ENCODE measurements around the gene KRT39.
"Not testable (repeated sequence)": the region's sequence is repeated elsewhere in the genome, so short reads cannot be mapped to it uniquely, and the experiment has no call there.

Gene KRT39

GRCh38 chr17:40938981-40939380, 27.8 kb downstream of the KRT39 start:
- no peak for ATAC-seq
- peaks cover 18% of the 10 kb centered on the region for H3K27me3 Mint-ChIP-seq
- no peaks in the 10 kb centered on the region for H3K36me3 Mint-ChIP-seq (ENCODE audit: low read depth)
- no peaks in the 10 kb centered on the region for H3K9me3 Mint-ChIP-seq
- peaks cover 4% of the 10 kb centered on the region for H3K4me1 Mint-ChIP-seq
- no peak overlapping the region for H3K4me3 Mint-ChIP-seq
- DNase-seq: no peak
- no peak overlapping the region for H3K27ac Mint-ChIP-seq

GRCh38 chr17:40937384-40937819, 29.3 kb downstream of the KRT39 start, which contains the start of gene KRT23:
TSS of gene KRT23 (minus strand) at chr17:40937646. CDS start at chr17:40936603, 1,043 bp downstream.
- Mint-ChIP-seq H3K4me3 (no peak within 1 kb of the TSS), H3K27me3 (peaks cover 11% of the 10 kb centered on the region), H3K27ac (peak within 1 kb of the TSS; percentile 10)

GRCh38 chr17:40936976-40937375, 29.8 kb downstream of the KRT39 start:
- H3K27me3 Mint-ChIP-seq: peaks cover 10% of the 10 kb centered on the region
- H3K4me3 Mint-ChIP-seq: no peak overlapping the region

More at GRCh38 chr17:40937384-40937819, 29.3 kb downstream of the KRT39 start, which contains the start of gene KRT23:
- Mint-ChIP-seq H3K4me1 (peaks cover 4% of the 10 kb centered on the region), H3K9me3 (no peaks in the 10 kb centered on the region), H3K36me3 (ENCODE audit: low read depth) (no peaks in the 10 kb centered on the region)
- no peak for DNase-seq
- peak; percentile 57 for ATAC-seq

GRCh38 chr17:40936437-40936971, 30.2 kb downstream of the KRT39 start:
- H3K27me3 Mint-ChIP-seq: peaks cover 10% of the 10 kb centered on the region
- ATAC-seq (no peak), DNase-seq (no peak)
- peaks cover 4% of the 10 kb centered on the region for H3K4me1 Mint-ChIP-seq
- no peaks in the 10 kb centered on the region for H3K36me3 Mint-ChIP-seq (ENCODE audit: low read depth)
- H3K9me3 Mint-ChIP-seq: no peaks in the 10 kb centered on the region
- no peak overlapping the region for H3K4me3 Mint-ChIP-seq
- no peak overlapping the region for H3K27ac Mint-ChIP-seq

More at GRCh38 chr17:40936976-40937375, 29.8 kb downstream of the KRT39 start:
- ATAC-seq (no peak), DNase-seq (no peak)
- Mint-ChIP-seq H3K4me1 (peaks cover 4% of the 10 kb centered on the region), H3K36me3 (ENCODE audit: low read depth) (no peaks in the 10 kb centered on the region), H3K27ac (no peak overlapping the region), H3K9me3 (no peaks in the 10 kb centered on the region)

GRCh38 chr17:40935624-40936023, 31.1 kb downstream of the KRT39 start:
- Mint-ChIP-seq H3K27ac (no peak overlapping the region), H3K9me3 (no peaks in the 10 kb centered on the region), H3K36me3 (ENCODE audit: low read depth) (no peaks in the 10 kb centered on the region), H3K4me1 (peaks cover 4% of the 10 kb centered on the region), H3K4me3 (no peak overlapping the region), H3K27me3 (peaks cover 10% of the 10 kb centered on the region)
- ATAC-seq: no peak
- no peak for DNase-seq

- ATAC-seq: no peak
- DNase-seq: no peak
- no peaks in the 10 kb centered on the region for H3K36me3 Mint-ChIP-seq (ENCODE audit: low read depth)
- no peak overlapping the region for H3K4me3 Mint-ChIP-seq
- peaks cover 4% of the 10 kb centered on the region for H3K4me1 Mint-ChIP-seq
- H3K27ac Mint-ChIP-seq: no peak overlapping the region
- H3K9me3 Mint-ChIP-seq: no peaks in the 10 kb centered on the region
- H3K27me3 Mint-ChIP-seq: peaks cover 21% of the 10 kb centered on the region
These were observed 34.1 kb downstream of the KRT39 start for GRCh38 chr17:40932608-40933007.

GRCh38 chr17:40931311-40931710, 35.4 kb downstream of the KRT39 start:
- ATAC-seq: no peak
- Mint-ChIP-seq H3K36me3 (ENCODE audit: low read depth) (no peaks in the 10 kb centered on the region), H3K4me1 (no peaks in the 10 kb centered on the region), H3K27ac (no peak overlapping the region), H3K27me3 (peaks cover 30% of the 10 kb centered on the region), H3K9me3 (no peaks in the 10 kb centered on the region), H3K4me3 (no peak overlapping the region)
- DNase-seq: no peak

- ATAC-seq (no peak), DNase-seq (no peak)
- Mint-ChIP-seq H3K4me3 (no peak overlapping the region), H3K27ac (no peak overlapping the region), H3K4me1 (peaks cover 1% of the 10 kb centered on the region), H3K27me3 (peaks cover 30% of the 10 kb centered on the region), H3K36me3 (ENCODE audit: low read depth) (no peaks in the 10 kb centered on the region), H3K9me3 (no peaks in the 10 kb centered on the region)
These were observed 40.4 kb downstream of the KRT39 start for GRCh38 chr17:40926341-40926740.

GRCh38 chr17:40922239-40922638, 44.5 kb downstream of the KRT39 start:
- Mint-ChIP-seq H3K27me3 (peaks cover 16% of the 10 kb centered on the region), H3K4me1 (peaks cover 7% of the 10 kb centered on the region), H3K36me3 (ENCODE audit: low read depth) (no peaks in the 10 kb centered on the region), H3K4me3 (no peak overlapping the region), H3K9me3 (no peaks in the 10 kb centered on the region), H3K27ac (peak overlapping the region; percentile 28)
- DNase-seq: no peak
- ATAC-seq: peak; percentile 36

- Mint-ChIP-seq H3K27ac (no peak overlapping the region), H3K4me1 (peaks cover 7% of the 10 kb centered on the region), H3K9me3 (no peaks in the 10 kb centered on the region), H3K36me3 (ENCODE audit: low read depth) (no peaks in the 10 kb centered on the region), H3K4me3 (no peak overlapping the region), H3K27me3 (peaks cover 7% of the 10 kb centered on the region)
- DNase-seq (no peak), ATAC-seq (no peak)
These were observed 45.7 kb downstream of the KRT39 start for GRCh38 chr17:40921026-40921425.

GRCh38 chr17:40917116-40917515, 49.6 kb downstream of the KRT39 start:
- not testable (repeated sequence) for H3K27me3 Mint-ChIP-seq; H3K36me3 Mint-ChIP-seq (ENCODE audit: low read depth); H3K4me3 Mint-ChIP-seq; ATAC-seq; DNase-seq; H3K27ac Mint-ChIP-seq; H3K9me3 Mint-ChIP-seq
- H3K4me1 Mint-ChIP-seq: peaks cover 10% of the 10 kb centered on the region

- no peaks in the 10 kb centered on the region for H3K36me3 Mint-ChIP-seq (ENCODE audit: low read depth)
- H3K4me1 Mint-ChIP-seq: peaks cover 9% of the 10 kb centered on the region
- H3K27me3 Mint-ChIP-seq: no peaks in the 10 kb centered on the region
- H3K4me3 Mint-ChIP-seq: no peak overlapping the region
- H3K9me3 Mint-ChIP-seq: no peaks in the 10 kb centered on the region
- H3K27ac Mint-ChIP-seq: no peak overlapping the region
- ATAC-seq: no peak
- DNase-seq: no peak
These were observed 50.4 kb downstream of the KRT39 start for GRCh38 chr17:40916366-40916765.

- Mint-ChIP-seq H3K4me1 (peaks cover 3% of the 10 kb centered on the region), H3K9me3 (no peaks in the 10 kb centered on the region), H3K4me3 (no peak overlapping the region), H3K36me3 (ENCODE audit: low read depth) (no peaks in the 10 kb centered on the region), H3K27ac (no peak overlapping the region), H3K27me3 (no peaks in the 10 kb centered on the region)
- ATAC-seq (no peak), DNase-seq (no peak)
These were observed 51.0 kb downstream of the KRT39 start for GRCh38 chr17:40915721-40916256.

- peak; percentile 73 for ATAC-seq
- peaks cover 3% of the 10 kb centered on the region for H3K4me1 Mint-ChIP-seq
- no peaks in the 10 kb centered on the region for H3K27me3 Mint-ChIP-seq
- DNase-seq: no peak
- H3K36me3 Mint-ChIP-seq (ENCODE audit: low read depth): no peaks in the 10 kb centered on the region
- no peak overlapping the region for H3K4me3 Mint-ChIP-seq
- no peaks in the 10 kb centered on the region for H3K9me3 Mint-ChIP-seq
- H3K27ac Mint-ChIP-seq: no peak overlapping the region
These were observed 51.5 kb downstream of the KRT39 start for GRCh38 chr17:40915199-40915661.

- H3K27ac Mint-ChIP-seq: no peak overlapping the region
- no peaks in the 10 kb centered on the region for H3K36me3 Mint-ChIP-seq (ENCODE audit: low read depth)
- peaks cover 3% of the 10 kb centered on the region for H3K4me1 Mint-ChIP-seq
- H3K27me3 Mint-ChIP-seq: no peaks in the 10 kb centered on the region
- DNase-seq: no peak
- H3K9me3 Mint-ChIP-seq: no peaks in the 10 kb centered on the region
- H3K4me3 Mint-ChIP-seq: no peak overlapping the region
- no peak for ATAC-seq
These were observed 52.5 kb downstream of the KRT39 start for GRCh38 chr17:40914075-40914855.

All from activated naive CD8-positive, alpha-beta T cell treated with anti-CD3 and anti-CD28 coated beads, Interleukin-2, amount 50 U/mL, for 24 hours (primary cell).